Measurements from ENCODE around the gene NINJ1. TPM values are rescaled to one million over a fixed set of nuclear protein-coding genes. Genes with fewer than 3 reads are reported as not detected.

The NINJ1 gene
- total and polyA plus RNA-seq, 2 of the 13 experiments (the other 11 are each of a cell fraction or from before 2014, with no cell fraction given) = 81.2 to 92.1 TPM

DNA sequence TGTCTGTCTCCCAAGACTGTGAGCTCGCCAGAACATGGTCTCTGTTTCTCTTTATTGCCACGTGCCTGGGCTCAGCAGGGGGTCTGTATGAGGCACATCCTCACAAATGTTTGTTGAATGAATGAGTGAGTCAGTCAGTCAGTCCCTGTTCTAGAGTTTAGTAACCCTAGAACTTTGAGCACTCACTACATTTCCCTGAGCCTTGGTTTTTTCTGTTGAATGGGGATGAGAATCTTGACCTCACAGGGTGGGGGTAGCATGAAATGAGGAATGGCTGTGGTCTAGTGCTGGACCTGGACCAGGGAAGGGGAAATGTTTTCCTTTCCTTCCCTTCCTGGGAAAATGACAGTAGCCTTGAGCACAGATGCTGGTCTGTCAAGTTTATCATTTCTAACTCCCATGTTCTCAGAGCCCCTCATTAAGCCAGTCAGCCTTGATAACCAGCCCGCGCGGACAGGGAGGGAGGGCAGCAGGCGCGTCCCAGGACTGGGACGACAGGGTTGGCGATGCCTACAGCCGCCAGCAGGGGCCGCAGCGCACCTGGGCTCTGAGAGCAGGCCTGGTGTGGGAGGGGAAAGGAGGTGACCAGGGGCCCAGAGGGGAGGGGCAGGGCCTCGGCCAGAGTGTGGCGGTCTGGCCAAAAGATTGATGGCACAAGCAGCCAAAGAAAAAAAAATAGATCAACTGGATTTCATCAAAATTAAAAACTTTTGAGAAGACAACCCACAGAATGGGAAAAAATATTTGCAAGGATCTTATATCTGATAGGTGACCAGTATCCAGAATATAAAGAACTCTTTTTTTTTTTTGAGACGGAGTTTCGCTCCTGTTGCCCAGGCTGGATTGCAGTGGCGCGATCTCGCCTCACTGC, 25.8 kb upstream of the NINJ1 start (continued):
- peak; percentile 44; the same call in 1 of the 2 replicates for TF ChIP-seq ZKSCAN8 (CRISPR knock-in tag; IDR thresholded peaks at IDR 0.05; ENCODE audit: borderline replicate concordance)
- TF ChIP-seq, protein P1, sequence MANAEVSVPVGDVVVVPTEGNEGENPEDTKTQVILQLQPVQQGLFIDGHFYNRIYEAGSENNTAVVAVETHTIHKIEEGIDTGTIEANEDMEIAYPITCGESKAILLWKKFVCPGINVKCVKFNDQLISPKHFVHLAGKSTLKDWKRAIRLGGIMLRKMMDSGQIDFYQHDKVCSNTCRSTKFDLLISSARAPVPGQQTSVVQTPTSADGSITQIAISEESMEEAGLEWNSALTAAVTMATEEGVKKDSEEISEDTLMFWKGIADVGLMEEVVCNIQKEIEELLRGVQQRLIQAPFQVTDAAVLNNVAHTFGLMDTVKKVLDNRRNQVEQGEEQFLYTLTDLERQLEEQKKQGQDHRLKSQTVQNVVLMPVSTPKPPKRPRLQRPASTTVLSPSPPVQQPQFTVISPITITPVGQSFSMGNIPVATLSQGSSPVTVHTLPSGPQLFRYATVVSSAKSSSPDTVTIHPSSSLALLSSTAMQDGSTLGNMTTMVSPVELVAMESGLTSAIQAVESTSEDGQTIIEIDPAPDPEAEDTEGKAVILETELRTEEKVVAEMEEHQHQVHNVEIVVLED (CRISPR knock-in tag; IDR thresholded peaks at IDR 0.05; ENCODE audit: borderline replicate concordance) = no peak
- TF ChIP-seq DR1 (CRISPR knock-in tag; IDR thresholded peaks at IDR 0.05) = no peak
- TF ChIP-seq SRSF4 (IDR thresholded peaks at IDR 0.05; ENCODE audit: low read depth, low read length, poor library complexity, severe bottlenecking) = no peak
- TF ChIP-seq MZF1 (CRISPR knock-in tag; IDR thresholded peaks at IDR 0.05; ENCODE audit: borderline replicate concordance) = no peak
- TF ChIP-seq, protein P2, sequence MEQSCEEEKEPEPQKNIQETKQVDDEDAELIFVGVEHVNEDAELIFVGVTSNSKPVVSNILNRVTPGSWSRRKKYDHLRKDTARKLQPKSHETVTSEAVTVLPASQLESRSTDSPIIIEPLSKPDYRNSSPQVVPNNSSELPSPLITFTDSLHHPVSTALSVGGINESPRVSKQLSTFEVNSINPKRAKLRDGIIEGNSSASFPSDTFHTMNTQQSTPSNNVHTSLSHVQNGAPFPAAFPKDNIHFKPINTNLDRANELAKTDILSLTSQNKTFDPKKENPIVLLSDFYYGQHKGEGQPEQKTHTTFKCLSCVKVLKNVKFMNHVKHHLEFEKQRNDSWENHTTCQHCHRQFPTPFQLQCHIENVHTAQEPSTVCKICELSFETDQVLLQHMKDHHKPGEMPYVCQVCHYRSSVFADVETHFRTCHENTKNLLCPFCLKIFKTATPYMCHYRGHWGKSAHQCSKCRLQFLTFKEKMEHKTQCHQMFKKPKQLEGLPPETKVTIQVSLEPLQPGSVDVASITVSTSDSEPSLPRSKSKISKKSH (CRISPR knock-in tag; IDR thresholded peaks at IDR 0.05; ENCODE audit: borderline replicate concordance) = no peak
- TF ChIP-seq HNRNPL (IDR thresholded peaks at IDR 0.05; ENCODE audit: low read depth, low read length) = 0 out of 2 replicates have a peak, but pooled peaks have one; percentile 38
- TF ChIP-seq XBP1 (CRISPR knock-in tag; IDR thresholded peaks at IDR 0.05) = no peak
- TF ChIP-seq KDM4B (CRISPR knock-in tag; IDR thresholded peaks at IDR 0.05) = 0 out of 2 replicates have a peak, but pooled peaks have one; percentile 66
- peak; percentile 78 for TF ChIP-seq IRF2 (CRISPR knock-in tag; IDR thresholded peaks at IDR 0.05)
- TF ChIP-seq ZNF709 (CRISPR knock-in tag; IDR thresholded peaks at IDR 0.05) = no peak
- no peak for TF ChIP-seq LCORL (IDR thresholded peaks at IDR 0.05)
- peak; percentile 88 for TF ChIP-seq LCORL (CRISPR knock-in tag; IDR thresholded peaks at IDR 0.05)
- no peak for TF ChIP-seq MYNN (CRISPR knock-in tag; IDR thresholded peaks at IDR 0.05; ENCODE audit: low read depth)
- TF ChIP-seq ZC3H13 (CRISPR knock-in tag; IDR thresholded peaks at IDR 0.05) = no peak
- TF ChIP-seq, protein P3, sequence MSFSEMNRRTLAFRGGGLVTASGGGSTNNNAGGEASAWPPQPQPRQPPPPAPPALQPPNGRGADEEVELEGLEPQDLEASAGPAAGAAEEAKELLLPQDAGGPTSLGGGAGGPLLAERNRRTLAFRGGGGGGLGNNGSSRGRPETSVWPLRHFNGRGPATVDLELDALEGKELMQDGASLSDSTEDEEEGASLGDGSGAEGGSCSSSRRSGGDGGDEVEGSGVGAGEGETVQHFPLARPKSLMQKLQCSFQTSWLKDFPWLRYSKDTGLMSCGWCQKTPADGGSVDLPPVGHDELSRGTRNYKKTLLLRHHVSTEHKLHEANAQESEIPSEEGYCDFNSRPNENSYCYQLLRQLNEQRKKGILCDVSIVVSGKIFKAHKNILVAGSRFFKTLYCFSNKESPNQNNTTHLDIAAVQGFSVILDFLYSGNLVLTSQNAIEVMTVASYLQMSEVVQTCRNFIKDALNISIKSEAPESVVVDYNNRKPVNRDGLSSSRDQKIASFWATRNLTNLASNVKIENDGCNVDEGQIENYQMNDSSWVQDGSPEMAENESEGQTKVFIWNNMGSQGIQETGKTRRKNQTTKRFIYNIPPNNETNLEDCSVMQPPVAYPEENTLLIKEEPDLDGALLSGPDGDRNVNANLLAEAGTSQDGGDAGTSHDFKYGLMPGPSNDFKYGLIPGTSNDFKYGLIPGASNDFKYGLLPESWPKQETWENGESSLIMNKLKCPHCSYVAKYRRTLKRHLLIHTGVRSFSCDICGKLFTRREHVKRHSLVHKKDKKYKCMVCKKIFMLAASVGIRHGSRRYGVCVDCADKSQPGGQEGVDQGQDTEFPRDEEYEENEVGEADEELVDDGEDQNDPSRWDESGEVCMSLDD (CRISPR knock-in tag; IDR thresholded peaks at IDR 0.05; ENCODE audit: borderline replicate concordance) = no peak
- no peak for TF ChIP-seq HOXD1 (CRISPR knock-in tag; IDR thresholded peaks at IDR 0.05)
- TF ChIP-seq ELF3 (CRISPR knock-in tag; IDR thresholded peaks at IDR 0.05) = peak; percentile 52; the same call in 1 of the 2 replicates
- 0 out of 2 replicates have a peak, but pooled peaks have one; percentile 83 for TF ChIP-seq ZNF556 (CRISPR knock-in tag; IDR thresholded peaks at IDR 0.05; ENCODE audit: borderline replicate concordance)
- TF ChIP-seq ADNP (CRISPR knock-in tag; IDR thresholded peaks at IDR 0.05) = no peak
- TF ChIP-seq ZNF20 (CRISPR knock-in tag; IDR thresholded peaks at IDR 0.05) = no peak
- TF ChIP-seq PHF20 (CRISPR knock-in tag; IDR thresholded peaks at IDR 0.05) = 0 out of 2 replicates have a peak, but pooled peaks have one; percentile 5
- TF ChIP-seq KDM2A (CRISPR knock-in tag; IDR thresholded peaks at IDR 0.05; ENCODE audit: borderline replicate concordance, low read depth) = peak; percentile 85
- no peak for TF ChIP-seq ZNF263 (CRISPR knock-in tag; IDR thresholded peaks at IDR 0.05)
- no peak for TF ChIP-seq TEAD2 (CRISPR knock-in tag; IDR thresholded peaks at IDR 0.05)
